ENCODE results near the gene ACAD9. TPM values are rescaled to one million over a fixed set of nuclear protein-coding genes. Genes with fewer than 3 reads are reported as not detected.

Gene ACAD9
- total RNA-seq, 1 donor from 2014 or later, result 60.6 TPM

- Mint-ChIP-seq H3K4me1 (peaks cover 13% of the 10 kb centered on the region), H3K27me3 (ENCODE audit: low read depth) (no peaks in the 10 kb centered on the region), H3K36me3 (ENCODE audit: low read depth) (no peaks in the 10 kb centered on the region), H3K27ac (ENCODE audit: unreplicated experiment) (no peak overlapping the region), H3K4me3 (no peak overlapping the region), H3K9me3 (no peaks in the 10 kb centered on the region)
- no peak for TF ChIP-seq CTCF (conservative IDR thresholded peaks at IDR 0.05)
- DNase-seq (ENCODE audit: low read depth, low spot score), result no peak
Measured at GRCh38 chr3:128844502-128844901, 34.9 kb upstream of the ACAD9 start.

- peaks cover 13% of the 10 kb centered on the region for H3K4me1 Mint-ChIP-seq
- peak overlapping the region; percentile 74 for H3K4me3 Mint-ChIP-seq
- H3K27ac Mint-ChIP-seq (ENCODE audit: unreplicated experiment), result no peak overlapping the region
- peak; percentile 23 for TF ChIP-seq CTCF (conservative IDR thresholded peaks at IDR 0.05)
- no peaks in the 10 kb centered on the region for H3K9me3 Mint-ChIP-seq
- H3K27me3 Mint-ChIP-seq (ENCODE audit: low read depth), result no peaks in the 10 kb centered on the region
- DNase-seq (ENCODE audit: low read depth, low spot score), result no peak
- no peaks in the 10 kb centered on the region for H3K36me3 Mint-ChIP-seq (ENCODE audit: low read depth)
Measured at GRCh38 chr3:128845119-128845777, 34.2 kb upstream of the ACAD9 start.

- peak; percentile 69 for TF ChIP-seq CTCF (conservative IDR thresholded peaks at IDR 0.05)
- Mint-ChIP-seq H3K4me3 (peak overlapping the region; percentile 83), H3K4me1 (peaks cover 13% of the 10 kb centered on the region), H3K9me3 (no peaks in the 10 kb centered on the region), H3K27ac (ENCODE audit: unreplicated experiment) (peak overlapping the region; percentile 93), H3K36me3 (ENCODE audit: low read depth) (no peaks in the 10 kb centered on the region), H3K27me3 (ENCODE audit: low read depth) (no peaks in the 10 kb centered on the region)
- DNase-seq (ENCODE audit: low read depth, low spot score), result peak; percentile 62
Measured at GRCh38 chr3:128845778-128846485, 33.5 kb upstream of the ACAD9 start.

GRCh38 chr3:128846486-128846891 lies 32.9 kb upstream of the ACAD9 start:
- Mint-ChIP-seq H3K27me3 (ENCODE audit: low read depth) (no peaks in the 10 kb centered on the region), H3K4me3 (peak overlapping the region; percentile 83), H3K9me3 (no peaks in the 10 kb centered on the region), H3K27ac (ENCODE audit: unreplicated experiment) (peak overlapping the region; percentile 93), H3K4me1 (peaks cover 13% of the 10 kb centered on the region), H3K36me3 (ENCODE audit: low read depth) (no peaks in the 10 kb centered on the region)
- no peak for TF ChIP-seq CTCF (conservative IDR thresholded peaks at IDR 0.05)
- no peak for DNase-seq (ENCODE audit: low read depth, low spot score)

- no peaks in the 10 kb centered on the region for H3K9me3 Mint-ChIP-seq
- DNase-seq (ENCODE audit: low read depth, low spot score), result no peak
- no peak overlapping the region for H3K4me3 Mint-ChIP-seq
- H3K36me3 Mint-ChIP-seq (ENCODE audit: low read depth), result no peaks in the 10 kb centered on the region
- peaks cover 13% of the 10 kb centered on the region for H3K4me1 Mint-ChIP-seq
- no peak for TF ChIP-seq CTCF (conservative IDR thresholded peaks at IDR 0.05)
- no peaks in the 10 kb centered on the region for H3K27me3 Mint-ChIP-seq (ENCODE audit: low read depth)
- no peak overlapping the region for H3K27ac Mint-ChIP-seq (ENCODE audit: unreplicated experiment)
Measured at GRCh38 chr3:128847666-128848370, 31.6 kb upstream of the ACAD9 start.

Measured in neural crest cell (in vitro differentiated cells).